Keratinocyte (primary cell): Measurements from ENCODE around the gene UBE2D1. TPM values are rescaled to one million over a fixed set of nuclear protein-coding genes. Genes with fewer than 3 reads are reported as not detected.

Experiments
- DNase-seq: peaks from one replicate; pipeline ENCODE4 v3.0.0-alpha.2; 2011; ENCODE audit warnings: low read depth, missing footprints, low spot score
- FAIRE-seq: peaks from 2 replicates; lab custom pipeline; 2011; peaks lifted over from hg19 to GRCh38; lab: Jason Lieb, UNC
- H2AFZ ChIP-seq: 2 replicates; pipeline ENCODE4 v1.6.0; 2012; ENCODE audit warnings: low read length, control low read depth, inconsistent platforms; ENCODE audit not compliant: control insufficient read depth
- H3K27ac ChIP-seq: 2 replicates; pipeline ENCODE4 v1.5.1; 2011; ENCODE audit warnings: low read length; ENCODE audit not compliant: control insufficient read depth, insufficient read depth
- H3K27me3 ChIP-seq: 3 replicates; pipeline ENCODE4 v1.6.0; 2011; ENCODE audit warnings: low read length; ENCODE audit not compliant: control insufficient read depth, insufficient read depth; ENCODE audit errors: extremely low read depth
- H3K36me3 ChIP-seq, 2 experiments: 2 replicates in 1 of 2; 3 replicates in 1 of 2; pipeline ENCODE4 v1.5.1; 2011; ENCODE audit warnings: low read length in 2 of 2, mild to moderate bottlenecking in 1 of 2; ENCODE audit not compliant: control insufficient read depth in 2 of 2, insufficient read depth in 2 of 2; ENCODE audit errors: extremely low read depth in 1 of 2
- H3K4me1 ChIP-seq: 3 replicates; pipeline ENCODE4 v1.5.1; 2011; ENCODE audit warnings: low read length; ENCODE audit not compliant: control insufficient read depth, insufficient read depth; ENCODE audit errors: extremely low read depth
- H3K4me2 ChIP-seq: 3 replicates; pipeline ENCODE4 v1.6.0; 2011; ENCODE audit warnings: low read depth, low read length; ENCODE audit not compliant: control insufficient read depth, insufficient read depth; ENCODE audit errors: extremely low read depth
- H3K4me3 ChIP-seq, 3 experiments: fragments of 200-600 bp in 1 of 3; sonication (generic) in 1 of 3; 2 replicates in 2 of 3; 3 replicates in 1 of 3; pipeline ENCODE4 v1.5.1; 2011 to 2016; ENCODE audit warnings: low read length in 3 of 3, mild to moderate bottlenecking in 3 of 3, control low read depth in 2 of 3, inconsistent platforms in 1 of 3, low read depth in 1 of 3, mixed read lengths in 1 of 3, mixed run types in 1 of 3, moderate library complexity in 1 of 3; ENCODE audit not compliant: control insufficient read depth in 2 of 3, insufficient read depth in 2 of 3; ENCODE audit errors: extremely low read depth in 1 of 3
- H3K79me2 ChIP-seq: 2 replicates; pipeline ENCODE4 v1.6.0; 2012; ENCODE audit warnings: low read length; ENCODE audit not compliant: control insufficient read depth, insufficient read depth
- H3K9ac ChIP-seq: 3 replicates; pipeline ENCODE4 v1.6.0; 2011; ENCODE audit warnings: low read length; ENCODE audit not compliant: control insufficient read depth, insufficient read depth; ENCODE audit errors: extremely low read depth
- H3K9me1 ChIP-seq: 3 replicates; pipeline ENCODE4 v1.6.0; 2011; ENCODE audit warnings: low read length; ENCODE audit not compliant: control insufficient read depth, insufficient read depth; ENCODE audit errors: extremely low read depth
- H3K9me3 ChIP-seq: 2 replicates; pipeline ENCODE4 v1.5.1; 2012; ENCODE audit warnings: low read depth, low read length; ENCODE audit not compliant: control insufficient read depth
- H4K20me1 ChIP-seq: 3 replicates; pipeline ENCODE4 v1.6.0; 2011; ENCODE audit warnings: low read length; ENCODE audit not compliant: control insufficient read depth, insufficient read depth; ENCODE audit errors: extremely low read depth
- CTCF ChIP-seq, 3 experiments: IDR thresholded peaks in 1 of 3; conservative IDR thresholded peaks in 1 of 3; optimal IDR thresholded peaks in 1 of 3; 2 replicates in 2 of 3; 3 replicates in 1 of 3; pipeline versions ENCODE3 to v1.5.1; 2011; ENCODE audit warnings: low read length in 3 of 3, mild to moderate bottlenecking in 3 of 3, moderate library complexity in 2 of 3, control low read depth in 1 of 3, inconsistent platforms in 1 of 3; ENCODE audit not compliant: insufficient read depth in 2 of 3; ENCODE audit errors: extremely low read depth in 1 of 3
- EZH2 ChIP-seq: IDR thresholded peaks from one replicate; pipeline ENCODE4 v1.6.1; 2012; ENCODE audit warnings: inconsistent platforms, mild to moderate bottlenecking, low read length, moderate library complexity
- dilution Hi-C: fragments of 300-500 bp; cut with MboI; formaldehyde crosslinking; loops from one replicate; pipeline ENCODE4 v1.7.0; 2020; ENCODE audit warnings: low sequenced_read_pairs; ENCODE audit not compliant: extremely low pct_ligation_motif_present
- polyA plus RNA-seq, 5 experiments: library from polyadenylated mRNA; depleted of rRNA in 3 of 5; stranded (reverse) in 3 of 5; stranded (forward) in 1 of 5; unstranded in 1 of 5; fragments of >200 nt; gene quantifications; 1 replicate in 1 of 5; 2 replicates in 3 of 5; 3 replicates in 1 of 5; pipeline versions ENCODE4 v1.2.1 to v1.2.3, GENCODE V29; 2011 to 2012; ENCODE audit warnings: missing spikeins in 2 of 5, low read depth in 1 of 5, low replicate concordance in 1 of 5

UBE2D1 gene
- polyA plus RNA-seq, 1 donor (not counting 4 experiments of a cell fraction or from before 2014, with no cell fraction given): 25.4 TPM

GRCh38 chr10:58326967-58327381 is 7.8 kb upstream of the UBE2D1 start:
- dilution Hi-C loops: no loop called here
- H3K27me3 ChIP-seq: no peaks in the 10 kb centered on the region
- no peaks in the 10 kb centered on the region for H3K9me1 ChIP-seq
- peak overlapping the region; percentile 74 for H3K4me2 ChIP-seq
- no peak overlapping the region for H3K9ac ChIP-seq
- TF ChIP-seq CTCF (optimal IDR thresholded peaks at IDR 0.05 in 1 of 3, IDR thresholded peaks at IDR 0.05 in 1 of 3, conservative IDR thresholded peaks at IDR 0.05 in 1 of 3; ENCODE audit: extremely low read depth in 1 of 3, insufficient read depth in 2 of 3, low read length in 3 of 3): no peak
- no peak for TF ChIP-seq EZH2
- no peaks in the 10 kb centered on the region for H3K36me3 ChIP-seq
- no peak overlapping the region for H3K27ac ChIP-seq
- H4K20me1 ChIP-seq: no peaks in the 10 kb centered on the region
- DNase-seq (peak; percentile 5), FAIRE-seq (no peak)
- peak overlapping the region; percentile 65 for H2AFZ ChIP-seq
- H3K4me1 ChIP-seq: peaks cover 2% of the 10 kb centered on the region
- peak overlapping the region in 1 of 3 experiments; percentile 46 for H3K4me3 ChIP-seq
- H3K79me2 ChIP-seq: no peaks in the 10 kb centered on the region
- H3K9me3 ChIP-seq: no peaks in the 10 kb centered on the region

GRCh38 chr10:58328233-58328632 is 6.6 kb upstream of the UBE2D1 start:
- no peak overlapping the region for H2AFZ ChIP-seq
- TF ChIP-seq EZH2 (no peak), CTCF (optimal IDR thresholded peaks at IDR 0.05 in 1 of 3, IDR thresholded peaks at IDR 0.05 in 1 of 3, conservative IDR thresholded peaks at IDR 0.05 in 1 of 3; ENCODE audit: extremely low read depth in 1 of 3, insufficient read depth in 2 of 3, low read length in 3 of 3) (no peak)
- no peaks in the 10 kb centered on the region for H3K36me3 ChIP-seq
- no peaks in the 10 kb centered on the region for H3K27me3 ChIP-seq
- peaks cover 2% of the 10 kb centered on the region for H3K4me1 ChIP-seq
- H3K9me1 ChIP-seq: no peaks in the 10 kb centered on the region
- no peak overlapping the region for H3K9ac ChIP-seq
- dilution Hi-C loops: no loop called here
- H3K4me2 ChIP-seq: no peak overlapping the region
- no peaks in the 10 kb centered on the region for H3K9me3 ChIP-seq
- no peak overlapping the region for H3K4me3 ChIP-seq
- H3K79me2 ChIP-seq: no peaks in the 10 kb centered on the region
- FAIRE-seq: no peak
- no peaks in the 10 kb centered on the region for H4K20me1 ChIP-seq
- no peak overlapping the region for H3K27ac ChIP-seq
- no peak for DNase-seq
